Heart right ventricle (tissue), 16 donors: ENCODE results near the gene USP24. TPM values are rescaled to one million over a fixed set of nuclear protein-coding genes. Genes with fewer than 3 reads are reported as not detected.

ENCODE experiments used
- ATAC-seq, 8 donors: fragments of 200-7000 bp; cut with Tn5 transposase; one replicate each; pipeline ENCODE4 v1.9.1; 2020; ENCODE audit warnings: mild to moderate bottlenecking in 8 of 8, moderate library complexity in 8 of 8, moderate number of reproducible peaks in 1 of 8
- DNase-seq, 2 donors: peaks; one replicate each; pipeline ENCODE4 v3.0.0-alpha.2; 2020
- H3K27ac ChIP-seq, 10 donors: fragments of 200-600 bp; sonication (generic) in 2 of 10; one replicate each; pipeline versions ENCODE4 v1.5.0 to v1.8.0; 2020 to 2022; ENCODE audit warnings: mild to moderate bottlenecking in 3 of 10
- H3K27me3 ChIP-seq, 7 donors: fragments of 200-600 bp; one replicate each; pipeline ENCODE4 v1.8.0; 2021 to 2022; ENCODE audit warnings: mild to moderate bottlenecking in 2 of 7
- H3K36me3 ChIP-seq, 9 donors: fragments of 200-600 bp; sonication (generic) in 1 of 9; one replicate each; pipeline versions ENCODE4 v1.5.0 to v1.8.0; 2020 to 2022; ENCODE audit warnings: mild to moderate bottlenecking in 2 of 9
- H3K4me1 ChIP-seq, 9 donors: fragments of 200-600 bp; sonication (generic) in 1 of 9; one replicate each; pipeline versions ENCODE4 v1.5.0 to v1.8.0; 2020 to 2022; ENCODE audit warnings: mild to moderate bottlenecking in 4 of 9
- H3K4me3 ChIP-seq, 10 donors: fragments of 200-600 bp; sonication (generic) in 2 of 10; one replicate each; pipeline versions ENCODE4 v1.5.0 to v1.8.0; 2020 to 2022; ENCODE audit warnings: mild to moderate bottlenecking in 7 of 10, moderate library complexity in 2 of 10
- H3K9me3 ChIP-seq, 11 donors: fragments of 200-600 bp in 10 of 11; sonication (generic) in 2 of 11; one replicate each; pipeline versions ENCODE4 v1.5.0 to v1.8.0; 2013 to 2022; ENCODE audit warnings: mild to moderate bottlenecking in 2 of 11, control low read depth in 1 of 11, moderate library complexity in 1 of 11
- CTCF ChIP-seq, 9 donors: fragments of 200-600 bp; sonication (generic) in 2 of 9; IDR thresholded peaks; one replicate each; pipeline versions ENCODE4 v1.5.0 to v1.8.0; 2021 to 2022; ENCODE audit warnings: antibody characterized with exemption in 9 of 9, mild to moderate bottlenecking in 5 of 9, moderate library complexity in 1 of 9
- WGBS, 2 donors: extraction: QIAGEN DNeasy Blood & Tissue Kit; methylation state at CpG; one replicate each; pipeline ENCODE4 v1.1.7; 2013; ENCODE audit warnings: inconsistent platforms in 1 of 2; 5-methylcytosine and 5-hydroxymethylcytosine counted together
- intact Hi-C, 10 donors: fragments of 100-400 bp; cut with DNase I; formaldehyde crosslinking; loops; one replicate each; pipeline versions ENCODE4 v1.11.1 to v1.14.2; 2022
- polyA plus RNA-seq, 2 donors: library from polyadenylated mRNA; stranded (reverse); fragments of 200-250 nt; gene quantifications; one replicate each; pipeline ENCODE4 v1.2.3, GENCODE V29; 2013
- total RNA-seq, 10 donors: library from RNA; stranded (reverse); fragmentation: NEBNext Ultra II Directional in 3 of 10; extraction: Animal tissue kit (Norgen Biotek cat#: 25700) in 3 of 10; gene quantifications; one replicate each; pipeline versions ENCODE4 v1.2.1 to v1.2.4, GENCODE V29; 2021 to 2023
- donor health status: Arrhythmogenic right ventricular cardiomyopathy.
- donor health status: ischemic (EF 13 %, LVEDD 7.1; RV severe dilation, severe dysfunction).
- donor health status: healthy with polysubstance abuse.
- donor health status: DM: no; HTN: yes; CAD: no.
- donor health status: DM: no; HTN: no; CAD: no.
- donor health status: ischemic (EF 25% LVEDD 6.9; RV normal size, moderate dysfunction).
- donor health status: ischemic (EF 25% LVEDD 5.7; RV mildly dilated, moderate dysfunction).
- donor health status: healthy.
- donor health status: DM: yes; HTN: yes; CAD: no.
- donor health status: Ischemic cardiomyopathy.
- donor health status: ischemic (EF 35%, LVEDD 5.7; RV mildly dilated, moderate dysfunction).
- donor health status: nonischemic (EF 11% LVEDD 7.7; RV severe dilation, severe dysfunction).
- donor health status: DM: yes; HTN: yes; CAD: no.
- donor health status: PGD.
- donor health status: ischemic (EF 29% LVEDD 5.4; RV normal size, mild dysfunction).
- donor health status: nonischemic (EF 23%, LVEDD 6.1; RV moderate dilation, normal function).

Gene USP24
- total and polyA plus RNA-seq, 12 donors = 7.1 to 49.7 (median 41.3) TPM

DNA sequence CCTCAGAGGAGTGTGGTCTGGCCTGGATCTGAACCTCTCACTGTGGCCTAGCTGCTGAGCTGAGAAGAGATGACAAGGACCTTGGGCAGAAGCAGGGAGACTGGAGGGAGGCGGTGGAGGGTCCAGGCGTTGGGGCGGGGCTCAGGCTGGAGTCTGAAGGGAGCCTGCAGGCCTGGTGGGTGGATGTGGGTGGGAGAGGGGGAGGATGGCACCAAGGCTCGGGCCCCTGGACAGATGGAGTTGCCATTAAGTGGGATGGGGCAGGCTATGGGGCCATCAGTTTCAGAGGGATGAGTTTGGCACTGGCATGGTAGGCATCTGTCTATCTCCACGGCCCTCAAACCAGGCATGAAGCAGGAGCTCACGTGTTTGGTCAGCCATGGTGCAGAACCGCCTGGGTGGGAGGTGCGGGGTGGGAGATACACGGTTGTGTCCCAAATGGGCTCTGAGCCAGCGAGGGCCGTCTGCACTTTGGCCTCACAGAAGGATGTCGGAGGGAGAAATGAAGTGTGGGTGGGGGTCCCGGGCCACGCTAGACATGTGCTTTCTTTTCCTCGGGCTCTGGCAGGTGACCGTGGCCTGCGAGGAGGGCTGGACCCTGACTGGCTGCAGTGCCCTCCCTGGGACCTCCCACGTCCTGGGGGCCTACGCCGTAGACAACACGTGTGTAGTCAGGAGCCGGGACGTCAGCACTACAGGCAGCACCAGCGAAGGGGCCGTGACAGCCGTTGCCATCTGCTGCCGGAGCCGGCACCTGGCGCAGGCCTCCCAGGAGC, 152.2 kb downstream of the USP24 start:
- peaks cover 4 to 40% (median 31%) of the 10 kb centered on the region in 9 donors for H3K4me1 ChIP-seq
- no peaks in the 10 kb centered on the region for H3K9me3 ChIP-seq
- intact Hi-C loops = no loop called here
- ATAC-seq (peak in 1 of 8 donors; percentile 9), DNase-seq (no peak)
- 90 to 94% methylated on average over 29 of the region's 29 CpGs for WGBS, 2 donors
- no peaks in the 10 kb centered on the region for H3K27me3 ChIP-seq
- H3K36me3 ChIP-seq = peaks cover 0 to 24% (median 0%) of the 10 kb centered on the region in 9 donors
- H3K27ac ChIP-seq = no peak overlapping the region
- H3K4me3 ChIP-seq = no peak overlapping the region
- no peak for TF ChIP-seq CTCF (IDR thresholded peaks at IDR 0.05)

GRCh38 chr1:55061706-55062321, 153.3 kb downstream of the USP24 start:
- Histone ChIP-seq H3K27ac (no peak overlapping the region), H3K36me3 (peaks cover 0 to 12% (median 0%) of the 10 kb centered on the region in 9 donors), H3K9me3 (no peaks in the 10 kb centered on the region), H3K4me1 (peaks cover 4 to 31% (median 28%) of the 10 kb centered on the region in 9 donors), H3K4me3 (no peak overlapping the region), H3K27me3 (no peaks in the 10 kb centered on the region)
- no peak for DNase-seq
- ATAC-seq = no peak
- intact Hi-C loops = no loop called here
- no peak for TF ChIP-seq CTCF (IDR thresholded peaks at IDR 0.05)
- 66 to 69% methylated on average over 4 of the region's 4 CpGs for WGBS, 2 donors

- Histone ChIP-seq H3K4me1 (peaks cover 2 to 24% (median 23%) of the 10 kb centered on the region in 9 donors), H3K9me3 (no peaks in the 10 kb centered on the region), H3K4me3 (no peak overlapping the region), H3K27me3 (no peaks in the 10 kb centered on the region), H3K36me3 (peaks cover 0 to 5% (median 0%) of the 10 kb centered on the region in 9 donors), H3K27ac (no peak overlapping the region)
- intact Hi-C loops = no loop called here
- TF ChIP-seq CTCF (IDR thresholded peaks at IDR 0.05) = no peak
- 81 to 83% methylated on average over 13 of the region's 13 CpGs for WGBS, 2 donors
- ATAC-seq (no peak), DNase-seq (no peak)
Observed at GRCh38 chr1:55061000-55061705, 154.0 kb downstream of the USP24 start.
